Gastrocnemius medialis (tissue), 4 donors: Measurements from ENCODE around the gene LTA.

Experiments
- CTCF ChIP-seq, 5 experiments: fragments of 450-650 bp in 3 of 5; fragments of 200-600 bp in 2 of 5; sonication (generic) in 2 of 5; IDR thresholded peaks in 4 of 5; conservative IDR thresholded peaks in 1 of 5; 1 replicate in 4 of 5; 2 replicates in 1 of 5; pipeline ENCODE4 v1.5.1; 2016 to 2019; ENCODE audit warnings: antibody characterized with exemption in 5 of 5, mild to moderate bottlenecking in 3 of 5, moderate library complexity in 3 of 5
- POLR2A ChIP-seq, 2 donors: fragments of 450-650 bp; IDR thresholded peaks; one replicate each; pipeline ENCODE4 v1.6.1; 2017; ENCODE audit warnings: antibody characterized with exemption in 2 of 2, mild to moderate bottlenecking in 2 of 2, moderate library complexity in 2 of 2

- no peak for TF ChIP-seq CTCF (IDR thresholded peaks at IDR 0.05 in 4 of 5, conservative IDR thresholded peaks at IDR 0.05 in 1 of 5)
- TF ChIP-seq POLR2A (IDR thresholded peaks at IDR 0.05), result no peak
Measured at GRCh38 chr6:31557443-31558317, 14.4 kb upstream of the LTA start.
